ENCODE measurements around the gene CNN3. TPM values are rescaled to one million over a fixed set of nuclear protein-coding genes. Genes with fewer than 3 reads are reported as not detected.

Gene CNN3
- total RNA-seq, 1 donor = 316 TPM

GRCh38 chr1:94876362-94876761 lies 50.5 kb downstream of the CNN3 start:
- no peaks in the 10 kb centered on the region for H4K20me1 ChIP-seq (ENCODE audit: insufficient read depth, low read length)
- TF ChIP-seq CTCF (IDR thresholded peaks at IDR 0.05; ENCODE audit: extremely low read depth, low read depth, low read length) = no peak

GRCh38 chr1:94875794-94876193 lies 51.1 kb downstream of the CNN3 start:
- Histone ChIP-seq H3K4me3 (ENCODE audit: insufficient read depth, low read length) (no peak overlapping the region), H3K4me2 (ENCODE audit: insufficient read depth, low read length) (no peak overlapping the region), H2AFZ (ENCODE audit: low read length) (no peak overlapping the region), H3K27me3 (ENCODE audit: insufficient read depth, low read length) (no peaks in the 10 kb centered on the region), H3K9me3 (ENCODE audit: low read depth, low read length) (no peaks in the 10 kb centered on the region), H3K4me1 (ENCODE audit: insufficient read depth, low read length) (peaks cover 10% of the 10 kb centered on the region), H3K36me3 (ENCODE audit: insufficient read depth, low read length) (no peaks in the 10 kb centered on the region), H3K79me2 (ENCODE audit: insufficient read depth, low read length) (no peaks in the 10 kb centered on the region), H4K20me1 (ENCODE audit: insufficient read depth, low read length) (no peaks in the 10 kb centered on the region), H3K27ac (ENCODE audit: low read depth, low read length) (no peak overlapping the region)
- no peak for TF ChIP-seq CTCF (IDR thresholded peaks at IDR 0.05; ENCODE audit: extremely low read depth, low read depth, low read length)
- no peak for DNase-seq (ENCODE audit: insufficient read length, low spot score, missing footprints)

More at GRCh38 chr1:94876362-94876761, 50.5 kb downstream of the CNN3 start:
- DNase-seq (ENCODE audit: insufficient read length, low spot score, missing footprints) = peak; percentile 73
- peak overlapping the region; percentile 12 for H3K4me2 ChIP-seq (ENCODE audit: insufficient read depth, low read length)
- no peaks in the 10 kb centered on the region for H3K79me2 ChIP-seq (ENCODE audit: insufficient read depth, low read length)
- no peak overlapping the region for H3K4me3 ChIP-seq (ENCODE audit: insufficient read depth, low read length)
- no peaks in the 10 kb centered on the region for H3K27me3 ChIP-seq (ENCODE audit: insufficient read depth, low read length)
- H2AFZ ChIP-seq (ENCODE audit: low read length) = peak overlapping the region; percentile 40
- H3K27ac ChIP-seq (ENCODE audit: low read depth, low read length) = no peak overlapping the region
- peaks cover 6% of the 10 kb centered on the region for H3K4me1 ChIP-seq (ENCODE audit: insufficient read depth, low read length)
- no peaks in the 10 kb centered on the region for H3K36me3 ChIP-seq (ENCODE audit: insufficient read depth, low read length)
- no peaks in the 10 kb centered on the region for H3K9me3 ChIP-seq (ENCODE audit: low read depth, low read length)

GRCh38 chr1:94874423-94874822 lies 52.5 kb downstream of the CNN3 start:
- Histone ChIP-seq H2AFZ (ENCODE audit: low read length) (no peak overlapping the region), H3K27me3 (ENCODE audit: insufficient read depth, low read length) (no peaks in the 10 kb centered on the region), H3K79me2 (ENCODE audit: insufficient read depth, low read length) (no peaks in the 10 kb centered on the region), H3K4me2 (ENCODE audit: insufficient read depth, low read length) (no peak overlapping the region), H4K20me1 (ENCODE audit: insufficient read depth, low read length) (no peaks in the 10 kb centered on the region), H3K4me3 (ENCODE audit: insufficient read depth, low read length) (no peak overlapping the region), H3K36me3 (ENCODE audit: insufficient read depth, low read length) (no peaks in the 10 kb centered on the region), H3K4me1 (ENCODE audit: insufficient read depth, low read length) (peaks cover 10% of the 10 kb centered on the region), H3K9me3 (ENCODE audit: low read depth, low read length) (no peaks in the 10 kb centered on the region), H3K27ac (ENCODE audit: low read depth, low read length) (no peak overlapping the region)
- TF ChIP-seq CTCF (IDR thresholded peaks at IDR 0.05; ENCODE audit: extremely low read depth, low read depth, low read length) = no peak
- DNase-seq (ENCODE audit: insufficient read length, low spot score, missing footprints) = no peak

- Histone ChIP-seq H3K36me3 (ENCODE audit: insufficient read depth, low read length) (no peaks in the 10 kb centered on the region), H2AFZ (ENCODE audit: low read length) (no peak overlapping the region), H3K27ac (ENCODE audit: low read depth, low read length) (no peak overlapping the region), H3K4me3 (ENCODE audit: insufficient read depth, low read length) (no peak overlapping the region), H3K9me3 (ENCODE audit: low read depth, low read length) (no peaks in the 10 kb centered on the region), H3K4me1 (ENCODE audit: insufficient read depth, low read length) (peaks cover 10% of the 10 kb centered on the region), H3K79me2 (ENCODE audit: insufficient read depth, low read length) (no peaks in the 10 kb centered on the region), H3K27me3 (ENCODE audit: insufficient read depth, low read length) (no peaks in the 10 kb centered on the region), H4K20me1 (ENCODE audit: insufficient read depth, low read length) (no peaks in the 10 kb centered on the region), H3K4me2 (ENCODE audit: insufficient read depth, low read length) (no peak overlapping the region)
- no peak for TF ChIP-seq CTCF (IDR thresholded peaks at IDR 0.05; ENCODE audit: extremely low read depth, low read depth, low read length)
- DNase-seq (ENCODE audit: insufficient read length, low spot score, missing footprints) = no peak
Observed at GRCh38 chr1:94873520-94874351, 53.2 kb downstream of the CNN3 start.

Measured in osteoblast (primary cell).